Measurements from ENCODE around the gene NFKBIA. TPM values are rescaled to one million over a fixed set of nuclear protein-coding genes. Genes with fewer than 3 reads are reported as not detected.
"Not testable (repeated sequence)": the region's sequence is repeated elsewhere in the genome, so short reads cannot be mapped to it uniquely, and the experiment has no call there.

NFKBIA gene
- total RNA-seq, 1 donor from 2014 or later = 30.3 TPM

DNA sequence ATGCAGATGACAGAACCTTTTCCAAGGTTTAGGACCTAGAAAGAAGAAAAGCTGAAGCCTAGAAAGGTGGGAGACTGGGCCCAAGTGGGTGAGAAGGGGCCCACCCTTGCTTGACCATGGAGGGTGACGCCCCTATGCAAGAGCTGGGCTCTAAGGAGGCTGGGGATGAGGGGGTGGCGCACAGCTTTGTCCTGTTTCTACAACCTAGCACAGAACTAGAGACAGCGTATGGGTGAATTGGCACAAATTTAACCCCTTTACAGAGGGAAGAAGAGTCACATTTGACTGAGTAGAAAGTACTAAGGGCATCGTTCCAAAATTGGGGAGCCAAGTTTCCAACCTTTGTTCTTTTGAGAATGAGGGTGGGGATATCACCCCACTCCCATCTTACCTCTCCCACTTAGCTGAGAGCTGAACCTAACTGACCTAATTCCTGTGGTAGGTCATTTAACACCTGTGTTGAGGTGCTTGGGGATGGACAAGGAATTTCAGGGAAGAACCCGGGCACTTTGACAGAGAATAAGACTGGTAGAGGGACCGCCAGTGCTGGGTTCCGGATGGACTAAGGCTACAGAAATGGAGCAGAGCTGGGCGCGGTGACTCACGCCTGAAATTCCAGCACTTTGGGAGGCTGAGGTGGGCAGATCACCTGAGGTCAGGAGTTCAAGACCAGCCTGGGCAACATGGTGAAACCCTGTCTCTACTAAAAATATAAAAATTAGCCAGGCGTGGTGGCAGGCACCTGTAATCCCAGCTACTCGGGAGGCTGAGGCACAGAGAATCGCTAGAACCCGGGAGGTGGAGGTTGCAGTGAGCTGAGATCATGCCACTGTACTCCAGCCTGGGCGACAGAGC, 5.2 kb downstream of the NFKBIA start:
- Mint-ChIP-seq H3K27ac (ENCODE audit: unreplicated experiment) (no peak overlapping the region), H3K36me3 (ENCODE audit: low read depth) (peaks cover 4% of the 10 kb centered on the region), H3K4me1 (peaks cover 14% of the 10 kb centered on the region), H3K9me3 (no peaks in the 10 kb centered on the region), H3K27me3 (ENCODE audit: low read depth) (no peaks in the 10 kb centered on the region), H3K4me3 (peak overlapping the region; percentile 47)
- no peak for DNase-seq (ENCODE audit: low read depth, low spot score)
- TF ChIP-seq, protein P1, sequence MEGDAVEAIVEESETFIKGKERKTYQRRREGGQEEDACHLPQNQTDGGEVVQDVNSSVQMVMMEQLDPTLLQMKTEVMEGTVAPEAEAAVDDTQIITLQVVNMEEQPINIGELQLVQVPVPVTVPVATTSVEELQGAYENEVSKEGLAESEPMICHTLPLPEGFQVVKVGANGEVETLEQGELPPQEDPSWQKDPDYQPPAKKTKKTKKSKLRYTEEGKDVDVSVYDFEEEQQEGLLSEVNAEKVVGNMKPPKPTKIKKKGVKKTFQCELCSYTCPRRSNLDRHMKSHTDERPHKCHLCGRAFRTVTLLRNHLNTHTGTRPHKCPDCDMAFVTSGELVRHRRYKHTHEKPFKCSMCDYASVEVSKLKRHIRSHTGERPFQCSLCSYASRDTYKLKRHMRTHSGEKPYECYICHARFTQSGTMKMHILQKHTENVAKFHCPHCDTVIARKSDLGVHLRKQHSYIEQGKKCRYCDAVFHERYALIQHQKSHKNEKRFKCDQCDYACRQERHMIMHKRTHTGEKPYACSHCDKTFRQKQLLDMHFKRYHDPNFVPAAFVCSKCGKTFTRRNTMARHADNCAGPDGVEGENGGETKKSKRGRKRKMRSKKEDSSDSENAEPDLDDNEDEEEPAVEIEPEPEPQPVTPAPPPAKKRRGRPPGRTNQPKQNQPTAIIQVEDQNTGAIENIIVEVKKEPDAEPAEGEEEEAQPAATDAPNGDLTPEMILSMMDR (conservative IDR thresholded peaks at IDR 0.05) = no peak

DNA sequence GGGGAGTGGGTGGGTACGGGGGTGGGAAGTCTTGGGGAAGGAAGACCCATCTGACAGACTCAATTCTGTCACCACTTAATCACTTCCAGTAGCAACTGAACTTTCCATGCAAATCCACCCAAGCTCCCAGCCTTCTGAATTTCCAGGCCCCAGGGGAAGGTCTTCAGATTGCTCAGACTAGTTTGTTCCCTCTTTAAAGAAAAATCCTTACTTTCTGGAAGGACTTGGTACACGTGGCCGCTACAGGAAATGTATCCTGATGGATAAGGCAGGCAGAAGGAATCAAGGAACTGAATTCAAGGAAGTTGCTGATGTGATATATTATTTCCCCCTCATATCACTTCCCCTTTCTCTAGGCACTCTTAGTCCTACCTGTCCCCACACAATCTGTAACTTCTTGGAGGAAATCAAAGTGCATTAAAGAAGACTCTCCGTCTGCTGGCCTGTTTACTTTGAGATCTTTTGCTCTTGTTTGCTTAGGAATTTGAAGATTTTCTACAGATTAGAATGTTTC, 6.4 kb downstream of the NFKBIA start:
- Mint-ChIP-seq H3K27me3 (ENCODE audit: low read depth) (no peaks in the 10 kb centered on the region), H3K4me1 (peaks cover 8% of the 10 kb centered on the region), H3K9me3 (no peaks in the 10 kb centered on the region), H3K4me3 (no peak overlapping the region), H3K27ac (ENCODE audit: unreplicated experiment) (no peak overlapping the region), H3K36me3 (ENCODE audit: low read depth) (peaks cover 4% of the 10 kb centered on the region)
- DNase-seq (ENCODE audit: low read depth, low spot score) = no peak
- TF ChIP-seq, protein P1 (conservative IDR thresholded peaks at IDR 0.05) = no peak

DNA sequence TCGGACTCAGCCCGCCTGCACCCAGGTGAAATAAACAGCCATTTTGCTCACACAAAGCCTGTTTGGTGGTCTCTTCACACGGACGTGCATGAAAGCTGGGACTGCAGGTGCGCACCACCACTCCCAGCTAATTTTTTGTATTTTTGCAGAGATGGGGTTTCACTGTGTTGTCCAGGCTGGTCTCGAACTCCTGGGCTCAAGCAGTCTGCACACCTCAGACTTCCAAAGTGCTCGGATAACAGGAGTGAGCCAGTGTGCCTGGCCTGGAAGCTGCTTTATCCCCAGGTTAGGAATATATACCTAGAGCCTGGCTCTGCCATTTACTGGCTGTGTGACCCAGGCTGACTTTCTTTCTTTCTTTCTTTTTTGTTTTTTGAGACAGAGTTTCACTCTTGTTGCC, 7.9 kb downstream of the NFKBIA start:
- not testable (repeated sequence) for H3K27ac Mint-ChIP-seq (ENCODE audit: unreplicated experiment); DNase-seq (ENCODE audit: low read depth, low spot score); H3K4me1 Mint-ChIP-seq

DNA sequence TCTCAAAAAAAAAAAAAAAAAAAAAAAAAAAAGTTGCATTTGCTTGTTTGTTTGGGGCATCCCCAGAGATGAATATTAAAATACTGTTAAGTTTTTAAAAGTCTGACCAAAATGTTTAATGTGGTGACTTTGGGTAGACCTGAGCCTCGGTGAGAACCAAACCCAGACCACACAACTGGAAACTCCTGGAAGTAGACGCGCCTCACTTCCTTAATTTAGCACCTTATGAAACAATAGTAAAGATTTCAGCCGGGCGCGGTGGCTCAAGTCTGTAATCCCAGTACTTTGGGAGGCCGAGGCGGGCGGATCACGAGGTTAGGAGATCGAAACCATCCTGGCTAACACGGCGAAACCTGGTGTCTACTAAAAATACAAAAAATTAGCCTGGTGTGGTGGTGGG, 9.3 kb downstream of the NFKBIA start:
- H3K4me1 Mint-ChIP-seq = peaks cover 5% of the 10 kb centered on the region
- no peaks in the 10 kb centered on the region for H3K9me3 Mint-ChIP-seq
- H3K27me3 Mint-ChIP-seq (ENCODE audit: low read depth) = no peaks in the 10 kb centered on the region
- TF ChIP-seq, protein P1 (conservative IDR thresholded peaks at IDR 0.05) = no peak
- no peak for DNase-seq (ENCODE audit: low read depth, low spot score)
- peaks cover 4% of the 10 kb centered on the region for H3K36me3 Mint-ChIP-seq (ENCODE audit: low read depth)
- H3K27ac Mint-ChIP-seq (ENCODE audit: unreplicated experiment) = no peak overlapping the region
- no peak overlapping the region for H3K4me3 Mint-ChIP-seq

More for the DNA sequence above, 7.9 kb downstream of the NFKBIA start:
- H3K4me3 Mint-ChIP-seq; H3K27me3 Mint-ChIP-seq (ENCODE audit: low read depth); H3K9me3 Mint-ChIP-seq; H3K36me3 Mint-ChIP-seq (ENCODE audit: low read depth): not testable (repeated sequence)

DNA sequence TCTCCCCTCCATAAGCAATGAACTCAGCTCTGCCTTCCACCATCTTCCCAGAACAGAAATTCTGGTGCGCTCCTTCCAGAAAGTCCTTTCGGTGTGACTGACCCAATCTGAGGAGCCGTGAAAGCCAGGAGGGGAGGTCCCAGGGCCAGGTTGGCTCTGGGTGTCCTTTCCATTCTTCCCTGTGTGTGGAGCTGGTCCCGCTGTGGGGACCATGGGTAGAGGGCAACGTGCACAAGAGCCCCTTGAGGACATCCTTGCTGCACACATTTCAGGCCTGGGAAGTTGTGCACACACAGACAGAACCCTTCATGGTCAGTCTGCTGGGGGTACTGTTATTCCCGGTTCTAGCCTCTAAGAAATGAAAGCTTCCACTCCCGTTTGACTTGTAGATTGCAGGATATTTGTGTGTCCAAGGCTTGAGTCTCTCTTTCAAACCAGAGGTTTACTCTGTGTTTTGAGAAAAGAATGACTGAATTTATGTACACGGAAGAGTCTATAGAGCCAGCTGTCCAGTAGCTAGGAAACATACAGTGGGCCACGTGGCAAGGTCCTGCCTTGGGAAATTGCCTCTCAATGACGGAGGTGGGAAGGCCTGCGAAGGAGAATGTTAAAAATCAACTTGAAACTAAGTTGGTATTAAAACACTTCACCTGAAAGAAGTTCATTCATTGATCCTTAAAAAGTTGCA, 10.1 kb downstream of the NFKBIA start:
- Mint-ChIP-seq H3K36me3 (ENCODE audit: low read depth) (peaks cover 4% of the 10 kb centered on the region), H3K4me3 (no peak overlapping the region)

More for the DNA sequence above, 10.1 kb downstream of the NFKBIA start:
- Mint-ChIP-seq H3K4me1 (peaks cover 5% of the 10 kb centered on the region), H3K9me3 (no peaks in the 10 kb centered on the region), H3K27me3 (ENCODE audit: low read depth) (no peaks in the 10 kb centered on the region), H3K27ac (ENCODE audit: unreplicated experiment) (no peak overlapping the region)
- TF ChIP-seq, protein P1 (conservative IDR thresholded peaks at IDR 0.05) = no peak
- DNase-seq (ENCODE audit: low read depth, low spot score) = no peak
